ENCODE results near the gene ANO1.

DNA sequence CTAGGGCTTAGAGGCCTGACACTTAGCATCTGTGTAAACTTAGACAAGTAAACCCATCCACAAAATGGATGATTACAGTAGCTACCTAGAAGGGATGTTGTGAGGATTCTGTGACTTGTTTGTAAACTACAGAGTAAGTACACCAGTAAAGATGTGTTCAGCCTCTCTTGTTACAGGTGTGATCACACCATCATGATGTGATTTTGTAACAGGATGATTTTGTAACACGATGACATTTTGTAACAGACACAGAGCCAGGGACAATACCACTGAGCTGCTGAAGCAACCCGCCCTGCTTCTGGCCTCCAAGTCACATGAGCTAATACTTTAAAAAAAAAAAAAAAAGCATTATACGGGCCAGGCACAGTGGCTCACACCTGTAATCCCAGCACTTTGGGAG is 142.0 kb downstream of the ANO1 start:
- TF ChIP-seq EP300 (IDR thresholded peaks at IDR 0.05) (no peak), MAZ (IDR thresholded peaks at IDR 0.05; ENCODE audit: borderline replicate concordance, low read depth, low read length) (no peak), ESRRA (IDR thresholded peaks at IDR 0.05; ENCODE audit: borderline replicate concordance, low read length) (no peak), EHMT2 (IDR thresholded peaks at IDR 0.05; ENCODE audit: low read depth) (no peak), POLR2A (IDR thresholded peaks at IDR 0.05; ENCODE audit: low read length) (no peak), NPAS2 (CRISPR knock-in tag; IDR thresholded peaks at IDR 0.05; ENCODE audit: borderline replicate concordance) (no peak), RAD21 (conservative IDR thresholded peaks at IDR 0.05 in 1 of 2, IDR thresholded peaks at IDR 0.05 in 1 of 2) (no peak), SMC3 (IDR thresholded peaks at IDR 0.05) (no peak), CTCF (IDR thresholded peaks at IDR 0.05) (no peak)

All from A549 (cell line).